Common myeloid progenitor, CD34-positive (primary cell): Measurements from ENCODE around the gene EDC3.
A peak's percentile ranks its signal among the peaks of the same experiment; 100 is the strongest.
"Not testable (repeated sequence)": the region's sequence is repeated elsewhere in the genome, so short reads cannot be mapped to it uniquely, and the experiment has no call there.

Experiments
- CTCF ChIA-PET: fragments of 350-600 bp; sonication (Branson Sonifier 250); formaldehyde crosslinking; loops from one replicate; lab custom pipeline; 2021; ENCODE audit warnings: antibody characterized with exemption; lab: Charles Lee
- POLR2A ChIA-PET: fragments of 350-600 bp; sonication (Branson Sonifier 250); formaldehyde crosslinking; loops from one replicate; lab custom pipeline; 2021; ENCODE audit warnings: antibody characterized with exemption; lab: Charles Lee
- DNase-seq, 3 donors: peaks; one replicate each; pipeline versions ENCODE4 v3.0.0 to v3.0.0-alpha.2; 2013
- H3K27ac ChIP-seq, 2 experiments: 1 replicate in 1 of 2; 2 replicates in 1 of 2; pipeline ENCODE4 v1.7.0; 2013; ENCODE audit warnings: inconsistent platforms in 2 of 2, low read length in 2 of 2, mild to moderate bottlenecking in 2 of 2, low read depth in 1 of 2, moderate library complexity in 1 of 2; ENCODE audit not compliant: severe bottlenecking in 2 of 2, insufficient read depth in 1 of 2, poor library complexity in 1 of 2
- H3K27me3 ChIP-seq, 5 experiments: replicated peaks in 2 of 5; 1 replicate in 3 of 5; 2 replicates in 2 of 5; pipeline versions ENCODE4 v1.6.1 to v1.7.0; 2013; ENCODE audit warnings: low read length in 4 of 5, mild to moderate bottlenecking in 2 of 5, moderate library complexity in 2 of 5, inconsistent platforms in 1 of 5; ENCODE audit not compliant: insufficient read depth in 5 of 5, control insufficient read depth in 4 of 5
- H3K36me3 ChIP-seq, 4 experiments: 1 replicate in 2 of 4; 2 replicates in 2 of 4; pipeline versions ENCODE4 v1.6.1 to v1.7.0; 2013; ENCODE audit warnings: low read length in 3 of 4, control low read depth in 1 of 4, mild to moderate bottlenecking in 1 of 4; ENCODE audit not compliant: control insufficient read depth in 4 of 4, insufficient read depth in 4 of 4
- H3K4me1 ChIP-seq, 4 experiments: 1 replicate in 3 of 4; 2 replicates in 1 of 4; pipeline versions ENCODE4 v1.6.1 to v1.7.1; 2013; ENCODE audit warnings: low read length in 3 of 4, mild to moderate bottlenecking in 3 of 4, control low read depth in 1 of 4, inconsistent platforms in 1 of 4, moderate library complexity in 1 of 4; ENCODE audit not compliant: control insufficient read depth in 4 of 4, insufficient read depth in 4 of 4; ENCODE audit errors: control extremely low read depth in 1 of 4
- H3K4me3 ChIP-seq, 7 experiments: 1 replicate in 4 of 7; 2 replicates in 3 of 7; pipeline versions ENCODE4 v1.5.1 to v1.7.0; 2013; ENCODE audit warnings: mild to moderate bottlenecking in 7 of 7, low read length in 6 of 7, moderate library complexity in 6 of 7, inconsistent platforms in 2 of 7, low read depth in 2 of 7, control low read depth in 1 of 7; ENCODE audit not compliant: insufficient read depth in 4 of 7, control insufficient read depth in 1 of 7; ENCODE audit errors: extremely low read depth in 1 of 7
- H3K9me3 ChIP-seq, 5 experiments: 1 replicate in 4 of 5; 2 replicates in 1 of 5; pipeline versions ENCODE4 v1.6.1 to v1.7.1; 2013; ENCODE audit warnings: low read length in 4 of 5, mild to moderate bottlenecking in 2 of 5, inconsistent platforms in 1 of 5, low read depth in 1 of 5, moderate library complexity in 1 of 5; ENCODE audit not compliant: control insufficient read depth in 4 of 5, insufficient read depth in 2 of 5; ENCODE audit errors: control extremely low read depth in 1 of 5
- WGBS: methylation state at CpG from one replicate; pipeline ENCODE4 v1.1.5; 2013; ENCODE audit not compliant: insufficient coverage; 5-methylcytosine and 5-hydroxymethylcytosine counted together

Gene EDC3

DNA sequence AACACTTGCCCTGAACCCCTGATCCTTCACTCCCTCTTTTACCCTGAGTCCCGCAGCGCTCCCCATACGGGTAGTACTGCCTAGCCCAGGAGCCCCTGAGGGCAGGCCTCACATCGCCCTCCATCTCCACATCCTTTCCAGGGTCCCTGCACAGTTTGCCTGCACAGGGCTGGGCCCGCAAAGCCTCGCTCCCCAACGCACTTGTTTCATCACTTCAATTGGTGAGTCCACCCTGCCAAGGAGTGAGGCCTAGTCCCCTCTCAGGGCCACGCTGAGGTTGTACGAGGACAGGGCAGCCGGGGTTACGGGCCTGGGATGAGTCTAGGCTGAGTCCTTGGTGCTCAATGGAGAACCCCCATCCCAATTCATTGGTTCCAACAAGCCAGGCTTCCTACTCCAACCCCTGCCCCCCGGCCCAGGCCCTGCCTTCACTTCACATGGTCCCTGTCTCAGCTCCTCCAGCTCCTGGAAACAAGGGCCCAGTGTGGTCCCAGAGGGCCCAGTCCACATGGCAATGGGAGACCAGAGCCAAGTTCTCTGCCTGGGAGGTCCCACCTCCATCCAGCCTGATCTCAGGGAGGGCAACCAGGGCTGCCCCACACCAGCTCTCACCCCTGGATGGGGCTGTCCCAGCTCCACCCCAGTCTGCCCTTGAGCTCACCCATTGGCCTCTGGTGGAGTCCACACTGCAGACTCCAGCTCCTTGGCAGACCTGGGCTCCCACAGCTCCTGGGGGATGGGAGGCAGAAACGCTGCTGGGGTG, 92.6 kb downstream of the EDC3 start:
- 95% methylated on average over 12 of the region's 13 CpGs for WGBS
- DNase-seq = no peak
- Histone ChIP-seq H3K4me1 (peaks cover 2 to 18% (median 9%) of the 10 kb centered on the region in 4 experiments), H3K36me3 (no peaks in the 10 kb centered on the region), H3K9me3 (no peaks in the 10 kb centered on the region), H3K27me3 (no peaks in the 10 kb centered on the region), H3K27ac (no peak overlapping the region), H3K4me3 (no peak overlapping the region)
- ChIA-PET POLR2A (interaction anchor here (1.7 kb wide), 1 partner anchor 13 kb away, joined by 3 read pairs; no protein-coding TSS in a partner anchor), CTCF (interaction anchor here (0.5 to 1.5 kb wide), 2 partner anchors 13 to 42 kb away, joined by 5 to 6 read pairs; no protein-coding TSS in a partner anchor)

DNA sequence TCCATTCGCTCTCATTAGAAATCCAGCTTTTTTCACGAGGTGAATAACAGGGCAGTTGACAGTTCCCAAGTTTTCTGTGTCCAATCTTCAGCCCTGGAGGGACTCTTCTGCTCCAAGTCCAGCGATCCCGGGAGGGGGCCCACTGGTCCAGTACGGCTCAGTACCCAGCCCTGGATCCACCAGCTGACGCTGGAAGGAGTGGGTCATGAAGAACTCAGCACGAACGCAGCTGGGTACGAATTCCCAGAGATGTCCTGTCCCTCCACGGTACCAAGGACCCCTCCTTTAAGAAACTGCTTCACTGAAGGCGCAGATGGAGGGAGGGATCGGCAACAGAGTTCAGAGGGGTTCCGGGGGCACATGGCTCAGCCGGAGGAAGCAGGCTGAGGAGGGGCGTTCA, 96.7 kb downstream of the EDC3 start:
- Histone ChIP-seq H3K27me3 (no peaks in the 10 kb centered on the region), H3K4me3 (peak overlapping the region in 6 of 7 experiments; percentile 75 to 91 (median 82)), H3K4me1 (peaks cover 2 to 16% (median 14%) of the 10 kb centered on the region in 4 experiments), H3K9me3 (no peaks in the 10 kb centered on the region), H3K27ac (peak overlapping the region; percentile 70 to 83), H3K36me3 (peaks cover 0 to 9% (median 2%) of the 10 kb centered on the region in 4 experiments)
- DNase-seq = no peak
- ChIA-PET CTCF (interaction anchor here (1.3 to 1.7 kb wide), 3 partner anchors 16 to 111 kb away, joined by 3 to 9 read pairs (median 3); no protein-coding TSS in a partner anchor), POLR2A (interaction anchor here (0.9 to 1.5 kb wide), 3 partner anchors 10 to 19 kb away, joined by 4 to 6 read pairs (median 5); no protein-coding TSS in a partner anchor)
- WGBS = 94% methylated on average over 15 of the region's 15 CpGs

DNA sequence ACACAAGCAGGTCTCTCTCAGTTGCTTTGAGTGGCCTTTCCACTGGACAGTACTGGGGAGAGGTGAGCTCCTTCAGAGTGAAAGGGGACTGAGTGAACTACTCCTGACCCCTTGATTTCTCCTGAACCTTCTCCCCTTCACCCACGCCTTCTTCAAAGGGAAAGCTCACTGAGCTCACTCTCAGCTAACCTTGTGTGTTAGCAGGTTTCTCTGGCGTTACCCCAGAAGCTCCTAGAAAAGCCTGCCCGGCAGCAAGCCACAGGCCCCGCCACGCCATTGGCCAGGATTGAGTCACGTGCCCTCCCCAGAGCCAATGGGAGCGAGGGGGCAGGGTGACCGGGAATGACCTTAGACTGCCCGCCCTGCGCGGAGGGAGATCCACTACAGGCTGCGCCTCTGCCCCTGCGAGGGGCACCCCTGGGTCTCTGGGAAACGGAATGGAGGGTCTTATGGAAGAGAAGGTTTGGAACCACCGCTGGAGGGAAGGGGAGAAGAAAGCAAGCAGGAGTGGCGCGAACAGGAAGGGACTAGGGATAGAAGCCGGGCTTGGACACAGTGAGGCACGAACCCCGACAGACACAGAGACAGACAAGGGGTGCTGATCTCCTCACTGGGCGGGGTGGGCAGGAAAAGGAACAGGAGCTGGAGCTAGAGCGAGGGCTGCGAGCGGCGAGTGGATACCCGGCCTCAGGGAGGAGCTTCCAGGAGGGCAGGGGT, 97.5 kb downstream of the EDC3 start:
- Histone ChIP-seq H3K4me3 (peak overlapping the region; percentile 65 to 91 (median 80)), H3K9me3 (no peaks in the 10 kb centered on the region), H3K27ac (peak overlapping the region; percentile 70 to 83), H3K27me3 (no peaks in the 10 kb centered on the region), H3K36me3 (peaks cover 0 to 15% (median 4%) of the 10 kb centered on the region in 4 experiments), H3K4me1 (peaks cover 2 to 16% (median 14%) of the 10 kb centered on the region in 4 experiments)
- under 1% methylated on average over 26 of the region's 26 CpGs for WGBS
- ChIA-PET POLR2A (interaction anchor here (0.9 to 1.5 kb wide), 6 partner anchors 10 to 219 kb away, joined by 3 to 6 read pairs (median 4); no protein-coding TSS in a partner anchor), CTCF (interaction anchor here (0.8 to 1.7 kb wide), 4 partner anchors 9 to 110 kb away, joined by 3 to 9 read pairs (median 5); no protein-coding TSS in a partner anchor)
- peak; percentile 85 to 91 (median 90) for DNase-seq

GRCh38 chr15:74597146-74597705, 98.6 kb downstream of the EDC3 start:
- WGBS = 100% methylated on average over 5 of the region's 16 CpGs
- Histone ChIP-seq H3K4me1 (peaks cover 2 to 16% (median 14%) of the 10 kb centered on the region in 4 experiments), H3K36me3 (peaks cover 0 to 26% (median 12%) of the 10 kb centered on the region in 4 experiments)
- not testable (repeated sequence) for DNase-seq, H3K27ac ChIP-seq, H3K4me3 ChIP-seq, H3K27me3 ChIP-seq, H3K9me3 ChIP-seq
- ChIA-PET POLR2A (interaction anchor here (1.0 kb wide), 1 partner anchor 218 kb away, joined by 4 read pairs; no protein-coding TSS in a partner anchor), CTCF (interaction anchor here (0.8 kb wide), 1 partner anchor 8 kb away, joined by 7 read pairs; no protein-coding TSS in a partner anchor)

- H3K9me3 ChIP-seq, H3K4me3 ChIP-seq, H3K27me3 ChIP-seq, DNase-seq, H3K27ac ChIP-seq, CTCF ChIA-PET, POLR2A ChIA-PET: not testable (repeated sequence)
- H3K36me3 ChIP-seq = peaks cover 3 to 30% (median 17%) of the 10 kb centered on the region in 4 experiments
- peaks cover 2 to 16% (median 14%) of the 10 kb centered on the region in 4 experiments for H3K4me1 ChIP-seq
- no CpG with 5 or more reads among the region's 11 CpGs for WGBS
Measured at GRCh38 chr15:74596736-74597135, 99.1 kb downstream of the EDC3 start.

- Histone ChIP-seq H3K4me3 (no peak overlapping the region), H3K27me3 (no peaks in the 10 kb centered on the region), H3K9me3 (no peaks in the 10 kb centered on the region), H3K27ac (no peak overlapping the region), H3K36me3 (peaks cover 6 to 39% (median 28%) of the 10 kb centered on the region in 4 experiments), H3K4me1 (peaks cover 2 to 16% (median 14%) of the 10 kb centered on the region in 4 experiments)
- DNase-seq = no peak
- 95% methylated on average over 4 of the region's 5 CpGs for WGBS
- ChIA-PET POLR2A (no interaction called here), CTCF (interaction anchor here (1.2 kb wide), 1 partner anchor 18 kb away, joined by 3 read pairs; no protein-coding TSS in a partner anchor)
Measured at GRCh38 chr15:74595271-74595670, 100.6 kb downstream of the EDC3 start.
